Hepatocyte (in vitro differentiated cells): Measurements from ENCODE around the gene HRH4.

Source experiments
- EZH2 ChIP-seq: fragments of 200-600 bp; sonication (generic); IDR thresholded peaks from 2 replicates; pipeline ENCODE4 v1.6.1; 2016; ENCODE audit warnings: antibody characterized with exemption, mild to moderate bottlenecking, borderline replicate concordance
- EZH2phosphoT487 ChIP-seq: fragments of 200-600 bp; sonication (generic); IDR thresholded peaks from one replicate; pipeline ENCODE4 v1.6.1; 2018; ENCODE audit warnings: antibody characterized with exemption, mild to moderate bottlenecking, low read depth, moderate library complexity; ENCODE audit not compliant: unreplicated experiment, severe bottlenecking
- TF ChIP-seq, protein P1 (sequence below): fragments of 200-600 bp; sonication (generic); IDR thresholded peaks from 2 replicates; pipeline ENCODE4 v1.5.1; 2016; ENCODE audit warnings: antibody characterized with exemption, mild to moderate bottlenecking; ENCODE audit not compliant: poor library complexity

DNA sequence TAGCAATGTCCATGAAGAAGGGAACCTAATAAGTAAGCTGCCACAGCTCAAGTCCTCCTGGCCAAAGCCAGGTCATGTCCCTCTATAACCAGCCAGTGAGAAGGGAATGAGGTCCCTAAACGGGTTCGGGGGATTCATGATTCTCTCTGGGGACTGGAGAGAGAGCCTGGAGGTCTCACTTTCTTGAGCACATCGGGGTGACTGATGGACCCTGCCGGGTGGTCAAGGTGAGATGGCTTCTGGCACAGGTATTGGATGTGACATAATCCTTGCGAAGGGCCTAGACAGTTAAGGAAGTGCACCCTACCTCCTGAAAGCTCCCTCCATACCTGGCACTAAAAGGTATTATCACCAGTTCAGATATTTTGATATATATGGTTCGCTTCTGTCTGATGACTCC is 45.7 kb downstream of the HRH4 start:
- TF ChIP-seq, protein P1, sequence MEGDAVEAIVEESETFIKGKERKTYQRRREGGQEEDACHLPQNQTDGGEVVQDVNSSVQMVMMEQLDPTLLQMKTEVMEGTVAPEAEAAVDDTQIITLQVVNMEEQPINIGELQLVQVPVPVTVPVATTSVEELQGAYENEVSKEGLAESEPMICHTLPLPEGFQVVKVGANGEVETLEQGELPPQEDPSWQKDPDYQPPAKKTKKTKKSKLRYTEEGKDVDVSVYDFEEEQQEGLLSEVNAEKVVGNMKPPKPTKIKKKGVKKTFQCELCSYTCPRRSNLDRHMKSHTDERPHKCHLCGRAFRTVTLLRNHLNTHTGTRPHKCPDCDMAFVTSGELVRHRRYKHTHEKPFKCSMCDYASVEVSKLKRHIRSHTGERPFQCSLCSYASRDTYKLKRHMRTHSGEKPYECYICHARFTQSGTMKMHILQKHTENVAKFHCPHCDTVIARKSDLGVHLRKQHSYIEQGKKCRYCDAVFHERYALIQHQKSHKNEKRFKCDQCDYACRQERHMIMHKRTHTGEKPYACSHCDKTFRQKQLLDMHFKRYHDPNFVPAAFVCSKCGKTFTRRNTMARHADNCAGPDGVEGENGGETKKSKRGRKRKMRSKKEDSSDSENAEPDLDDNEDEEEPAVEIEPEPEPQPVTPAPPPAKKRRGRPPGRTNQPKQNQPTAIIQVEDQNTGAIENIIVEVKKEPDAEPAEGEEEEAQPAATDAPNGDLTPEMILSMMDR: no peak
- TF ChIP-seq EZH2: no peak
- no peak for TF ChIP-seq EZH2phosphoT487
